OCI-LY1 (cell line): ENCODE results near the gene NXN.

ENCODE experiments used
- H2AFZ ChIP-seq: fragments of 200-600 bp; sonication (generic), shearing (Covaris generic); 2 replicates; pipeline ENCODE4 v1.6.0; 2014; ENCODE audit warnings: antibody characterized with exemption, mild to moderate bottlenecking, low read length
- H3F3A ChIP-seq: fragments of 200-600 bp; sonication (generic), shearing (Covaris generic); 2 replicates; pipeline ENCODE4 v1.6.0; 2014; ENCODE audit warnings: mild to moderate bottlenecking, antibody characterized with exemption, low read length, moderate library complexity; ENCODE audit not compliant: insufficient read depth
- H3K27ac ChIP-seq: fragments of 200-600 bp; sonication (generic); 2 replicates; pipeline ENCODE4 v1.5.1; 2014; ENCODE audit warnings: low read length, mixed run types, mild to moderate bottlenecking, low read depth; ENCODE audit not compliant: poor library complexity, severe bottlenecking
- H3K27me3 ChIP-seq: fragments of 200-600 bp; sonication (generic); 2 replicates; pipeline ENCODE4 v1.6.0; 2014; ENCODE audit warnings: antibody characterized with exemption, mild to moderate bottlenecking, low read length, moderate library complexity; ENCODE audit not compliant: insufficient read depth
- H3K36me3 ChIP-seq: fragments of 200-600 bp; sonication (generic); 2 replicates; pipeline ENCODE4 v1.6.1; 2014; ENCODE audit warnings: mild to moderate bottlenecking, antibody characterized with exemption, low read length, moderate library complexity, mixed read lengths; ENCODE audit not compliant: insufficient read depth
- H3K4me1 ChIP-seq: fragments of 200-600 bp; sonication (generic); 2 replicates; pipeline ENCODE4 v1.5.1; 2014; ENCODE audit warnings: mild to moderate bottlenecking, low read length, moderate library complexity; ENCODE audit not compliant: insufficient read depth, severe bottlenecking
- H3K4me2 ChIP-seq: fragments of 200-600 bp; sonication (generic), shearing (Covaris generic); 2 replicates; pipeline ENCODE4 v1.6.1; 2014; ENCODE audit warnings: low read length
- H3K4me3 ChIP-seq: fragments of 200-600 bp; sonication (generic); 2 replicates; pipeline ENCODE4 v1.5.1; 2014; ENCODE audit warnings: low read length, low read depth, mild to moderate bottlenecking, mixed read lengths; ENCODE audit not compliant: poor library complexity, severe bottlenecking
- H3K79me2 ChIP-seq: fragments of 200-600 bp; shearing (Covaris generic); 2 replicates; pipeline ENCODE4 v1.6.1; 2016; ENCODE audit warnings: mixed run types, low read length, mixed read lengths; ENCODE audit not compliant: insufficient read depth
- H3K9ac ChIP-seq: fragments of 200-600 bp; sonication (generic), shearing (Covaris generic); 2 replicates; pipeline ENCODE4 v1.6.1; 2014; ENCODE audit warnings: mild to moderate bottlenecking, low read length, mixed read lengths
- H3K9me2 ChIP-seq: fragments of 200-600 bp; sonication (generic), shearing (Covaris generic); 2 replicates; pipeline ENCODE4 v1.6.1; 2014; ENCODE audit warnings: low read depth, mild to moderate bottlenecking, low read length, mixed read lengths
- H3K9me3 ChIP-seq: fragments of 200-600 bp; shearing (Covaris generic); 2 replicates; pipeline ENCODE4 v1.6.1; 2014; ENCODE audit warnings: low read length, mixed read lengths
- H4K20me1 ChIP-seq: fragments of 200-600 bp; sonication (generic), shearing (Covaris generic); 2 replicates; pipeline ENCODE4 v1.6.0; 2016; ENCODE audit warnings: mild to moderate bottlenecking, low read length; ENCODE audit not compliant: insufficient read depth
- EZH2 ChIP-seq: fragments of 200-600 bp; sonication (generic), shearing (Covaris generic); IDR thresholded peaks from 2 replicates; pipeline ENCODE4 v1.8.0; 2017; ENCODE audit warnings: borderline replicate concordance, mixed run types, mild to moderate bottlenecking, antibody characterized with exemption, low read length, moderate library complexity, mixed read lengths
- TF ChIP-seq, protein P1 (sequence below): fragments of 200-600 bp; sonication (generic), shearing (Covaris generic); IDR thresholded peaks from 2 replicates; pipeline ENCODE4 v1.5.1; 2017; ENCODE audit warnings: mild to moderate bottlenecking, antibody characterized with exemption, low read length, moderate library complexity, mixed read lengths

NXN gene

GRCh38 chr17:863880-864279 is 115.7 kb downstream of the NXN start:
- Histone ChIP-seq H3K27me3 (peaks cover 5% of the 10 kb centered on the region; the same call in 1 of the 2 replicates), H3K4me3 (peak overlapping the region; percentile 89), H4K20me1 (no peaks in the 10 kb centered on the region), H3F3A (no peaks in the 10 kb centered on the region), H3K79me2 (no peaks in the 10 kb centered on the region), H3K27ac (no peak overlapping the region), H3K36me3 (no peaks in the 10 kb centered on the region), H3K4me2 (peak overlapping the region; percentile 94), H3K4me1 (peaks cover 20% of the 10 kb centered on the region), H3K9ac (peak overlapping the region; percentile 80), H2AFZ (peak overlapping the region; percentile 91; the same call in 1 of the 2 replicates), H3K9me3 (no peaks in the 10 kb centered on the region), H3K9me2 (no peaks in the 10 kb centered on the region)
- TF ChIP-seq EZH2, result no peak
- TF ChIP-seq, protein P1, sequence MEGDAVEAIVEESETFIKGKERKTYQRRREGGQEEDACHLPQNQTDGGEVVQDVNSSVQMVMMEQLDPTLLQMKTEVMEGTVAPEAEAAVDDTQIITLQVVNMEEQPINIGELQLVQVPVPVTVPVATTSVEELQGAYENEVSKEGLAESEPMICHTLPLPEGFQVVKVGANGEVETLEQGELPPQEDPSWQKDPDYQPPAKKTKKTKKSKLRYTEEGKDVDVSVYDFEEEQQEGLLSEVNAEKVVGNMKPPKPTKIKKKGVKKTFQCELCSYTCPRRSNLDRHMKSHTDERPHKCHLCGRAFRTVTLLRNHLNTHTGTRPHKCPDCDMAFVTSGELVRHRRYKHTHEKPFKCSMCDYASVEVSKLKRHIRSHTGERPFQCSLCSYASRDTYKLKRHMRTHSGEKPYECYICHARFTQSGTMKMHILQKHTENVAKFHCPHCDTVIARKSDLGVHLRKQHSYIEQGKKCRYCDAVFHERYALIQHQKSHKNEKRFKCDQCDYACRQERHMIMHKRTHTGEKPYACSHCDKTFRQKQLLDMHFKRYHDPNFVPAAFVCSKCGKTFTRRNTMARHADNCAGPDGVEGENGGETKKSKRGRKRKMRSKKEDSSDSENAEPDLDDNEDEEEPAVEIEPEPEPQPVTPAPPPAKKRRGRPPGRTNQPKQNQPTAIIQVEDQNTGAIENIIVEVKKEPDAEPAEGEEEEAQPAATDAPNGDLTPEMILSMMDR, result no peak

DNA sequence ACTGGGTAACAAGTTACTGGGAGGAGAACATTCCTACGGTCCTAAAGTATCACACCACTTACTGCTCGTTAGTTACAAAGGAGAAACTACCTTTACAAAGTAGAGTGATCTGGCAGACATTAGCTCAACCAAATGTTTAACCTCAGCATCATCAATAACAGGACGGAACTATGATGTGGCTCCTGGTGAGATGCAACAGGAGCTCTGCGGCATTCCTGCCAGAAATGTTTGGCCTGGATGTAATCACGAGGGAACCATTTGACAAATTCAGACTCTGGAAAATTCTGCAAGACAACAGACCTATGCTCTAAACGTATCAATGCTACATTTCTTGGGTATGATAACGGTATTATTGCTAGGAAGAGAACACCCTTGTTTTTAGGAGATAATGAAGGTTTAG is 117.0 kb downstream of the NXN start:
- H2AFZ ChIP-seq, result no peak overlapping the region
- H3K4me2 ChIP-seq, result no peak overlapping the region
- H3K27ac ChIP-seq, result no peak overlapping the region
- no peaks in the 10 kb centered on the region for H4K20me1 ChIP-seq
- H3K27me3 ChIP-seq, result peaks cover 5% of the 10 kb centered on the region; the same call in 1 of the 2 replicates
- no peak overlapping the region for H3K9ac ChIP-seq
- no peaks in the 10 kb centered on the region for H3K9me2 ChIP-seq
- H3K36me3 ChIP-seq, result no peaks in the 10 kb centered on the region
- peaks cover 20% of the 10 kb centered on the region for H3K4me1 ChIP-seq
- no peak for TF ChIP-seq EZH2
- TF ChIP-seq, protein P1, result no peak
- H3K4me3 ChIP-seq, result peak overlapping the region; percentile 89
- H3K9me3 ChIP-seq, result no peaks in the 10 kb centered on the region
- no peaks in the 10 kb centered on the region for H3F3A ChIP-seq
- no peaks in the 10 kb centered on the region for H3K79me2 ChIP-seq

DNA sequence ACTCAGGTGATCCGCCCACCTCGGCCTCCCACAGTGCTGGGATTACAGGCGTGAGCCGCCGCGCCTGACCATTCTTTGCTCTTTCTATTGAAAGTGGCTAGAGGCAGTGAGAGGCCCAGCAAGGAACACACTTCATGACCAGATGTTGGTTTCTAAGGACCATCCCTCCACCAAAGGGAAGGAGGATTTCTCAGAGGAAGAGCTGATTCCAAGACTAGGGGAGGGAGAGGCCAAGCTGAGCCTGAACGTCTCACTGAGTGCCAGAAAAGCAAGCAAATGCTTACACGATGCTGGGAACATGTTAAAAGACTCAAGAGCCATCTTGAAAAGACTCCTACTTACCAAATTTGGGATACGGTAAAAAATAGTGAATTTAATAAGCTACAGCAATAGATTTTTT is 118.2 kb downstream of the NXN start:
- TF ChIP-seq, protein P1, result no peak
- TF ChIP-seq EZH2, result no peak
- Histone ChIP-seq H3K79me2 (no peaks in the 10 kb centered on the region), H3K9me2 (no peaks in the 10 kb centered on the region), H3K4me1 (peaks cover 20% of the 10 kb centered on the region), H3K36me3 (no peaks in the 10 kb centered on the region), H3K4me3 (no peak overlapping the region), H3K27ac (no peak overlapping the region), H3K9ac (no peak overlapping the region), H3K4me2 (no peak overlapping the region), H2AFZ (no peak overlapping the region), H4K20me1 (no peaks in the 10 kb centered on the region), H3K27me3 (peaks cover 5% of the 10 kb centered on the region; the same call in 1 of the 2 replicates), H3K9me3 (no peaks in the 10 kb centered on the region), H3F3A (no peaks in the 10 kb centered on the region)
